Naive thymus-derived CD4-positive, alpha-beta T cell (primary cell): ENCODE measurements around the gene CES1. TPM values are rescaled to one million over a fixed set of nuclear protein-coding genes. Genes with fewer than 3 reads are reported as not detected.
A peak's percentile ranks its signal among the peaks of the same experiment; 100 is the strongest.

Source experiments
- ATAC-seq: fragments of 150-1000 bp; cut with Tn5 transposase; 2 replicates; pipeline ENCODE4 v1.10.0; 2021; ENCODE audit warnings: mild to moderate bottlenecking, moderate library complexity
- CTCF ChIA-PET: fragments of 350-600 bp; sonication (Branson Sonifier 250); formaldehyde crosslinking; loops from one replicate; lab custom pipeline; 2021; ENCODE audit warnings: antibody characterized with exemption; lab: Charles Lee
- POLR2A ChIA-PET: fragments of 350-600 bp; sonication (Branson Sonifier 250); formaldehyde crosslinking; loops from one replicate; lab custom pipeline; 2021; ENCODE audit warnings: antibody characterized with exemption, inconsistent platforms; lab: Charles Lee
- DNase-seq, 9 donors: peaks; one replicate each; pipeline versions ENCODE4 v3.0.0 to v3.0.0-alpha.2; 2020 to 2022; ENCODE audit warnings: mixed read lengths in 1 of 9
- H3K27ac ChIP-seq: one replicate; pipeline ENCODE4 v1.7.0; 2013; ENCODE audit warnings: mild to moderate bottlenecking, low read depth, low read length, moderate library complexity
- H3K27me3 ChIP-seq, 2 donors: one replicate each; pipeline ENCODE4 v1.7.0; 2013; ENCODE audit warnings: low read length in 2 of 2, mild to moderate bottlenecking in 2 of 2, moderate library complexity in 2 of 2; ENCODE audit not compliant: control insufficient read depth in 2 of 2, insufficient read depth in 2 of 2
- H3K36me3 ChIP-seq, 3 experiments: 1 replicate in 2 of 3; 2 replicates in 1 of 3; pipeline ENCODE4 v1.7.0; 2013; ENCODE audit warnings: low read length in 3 of 3, mild to moderate bottlenecking in 3 of 3, moderate library complexity in 1 of 3; ENCODE audit not compliant: insufficient read depth in 3 of 3, control insufficient read depth in 2 of 3
- H3K4me1 ChIP-seq, 2 donors: one replicate each; pipeline ENCODE4 v1.7.0; 2013; ENCODE audit warnings: low read length in 2 of 2, mild to moderate bottlenecking in 2 of 2, moderate library complexity in 1 of 2; ENCODE audit not compliant: control insufficient read depth in 2 of 2, insufficient read depth in 2 of 2
- H3K4me3 ChIP-seq: 2 replicates; pipeline ENCODE4 v1.7.0; 2013; ENCODE audit warnings: mild to moderate bottlenecking, low read length
- H3K9me3 ChIP-seq, 3 experiments: 1 replicate in 2 of 3; 2 replicates in 1 of 3; pipeline ENCODE4 v1.7.0; 2013; ENCODE audit warnings: low read length in 3 of 3; ENCODE audit not compliant: control insufficient read depth in 2 of 3
- H3K27ac Mint-ChIP-seq, 9 donors: one replicate each; pipeline ENCODE4 v1.8.0; 2020 to 2022; ENCODE audit warnings: mixed read lengths in 9 of 9, mild to moderate bottlenecking in 8 of 9, moderate library complexity in 5 of 9, inconsistent platforms in 2 of 9
- H3K27me3 Mint-ChIP-seq, 5 donors: one replicate each; pipeline ENCODE4 v1.8.0; 2021 to 2022; ENCODE audit warnings: mixed read lengths in 5 of 5, mild to moderate bottlenecking in 1 of 5
- H3K36me3 Mint-ChIP-seq, 5 donors: one replicate each; pipeline ENCODE4 v1.8.0; 2020 to 2022; ENCODE audit warnings: mixed read lengths in 5 of 5, mild to moderate bottlenecking in 3 of 5, inconsistent platforms in 1 of 5
- H3K4me1 Mint-ChIP-seq, 7 donors: one replicate each; pipeline ENCODE4 v1.8.0; 2020 to 2022; ENCODE audit warnings: mixed read lengths in 7 of 7, mild to moderate bottlenecking in 3 of 7, inconsistent platforms in 1 of 7
- H3K4me3 Mint-ChIP-seq, 10 donors: one replicate each; pipeline ENCODE4 v1.8.0; 2020 to 2022; ENCODE audit warnings: mild to moderate bottlenecking in 10 of 10, mixed read lengths in 10 of 10, moderate library complexity in 6 of 10, inconsistent platforms in 2 of 10
- H3K9me3 Mint-ChIP-seq, 11 donors: one replicate each; pipeline ENCODE4 v1.8.0; 2020 to 2022; ENCODE audit warnings: mixed read lengths in 11 of 11, mild to moderate bottlenecking in 4 of 11, inconsistent platforms in 1 of 11, moderate library complexity in 1 of 11
- intact Hi-C, 2 donors: fragments of 100-400 bp; cut with micrococcal nuclease; formaldehyde crosslinking; loops; one replicate each; pipeline ENCODE4 v1.15.1; 2023
- polyA plus RNA-seq, 2 donors: library from polyadenylated mRNA; unstranded; fragments of 300-500 nt; fragmentation: Illumina TruSeq; gene quantifications; one replicate each; pipeline ENCODE4 v1.2.3, GENCODE V29; 2021
- total RNA-seq, 6 experiments: library from RNA in 5 of 6; stranded (reverse) in 5 of 6; gene quantifications; 1 replicate in 5 of 6; 2 replicates in 1 of 6; pipeline ENCODE4 v1.2.3 and lab custom pipeline; 2021 to 2026

The CES1 gene
- total and polyA plus RNA-seq, 7 experiments from 2014 or later, result 0.32 to 11.6 (median 1.1) TPM; not detected in 3

- H3K27me3 Mint-ChIP-seq, result peaks cover 18 to 49% (median 38%) of the 10 kb centered on the region in 5 donors
- Histone ChIP-seq H3K27ac (no peak overlapping the region), H3K27me3 (no peaks in the 10 kb centered on the region), H3K4me1 (no peaks in the 10 kb centered on the region), H3K36me3 (no peaks in the 10 kb centered on the region), H3K4me3 (no peak overlapping the region), H3K9me3 (no peaks in the 10 kb centered on the region)
- no peak overlapping the region for H3K4me3 Mint-ChIP-seq
- H3K36me3 Mint-ChIP-seq, result no peaks in the 10 kb centered on the region
- ATAC-seq (no peak), DNase-seq (no peak)
- H3K9me3 Mint-ChIP-seq, result peaks cover 0 to 1% (median 0%) of the 10 kb centered on the region in 11 donors
- H3K27ac Mint-ChIP-seq, result no peak overlapping the region
- intact Hi-C loops, result no loop called here
- ChIA-PET POLR2A (no interaction called here), CTCF (no interaction called here)
- H3K4me1 Mint-ChIP-seq, result no peaks in the 10 kb centered on the region
Observed at GRCh38 chr16:55846598-55847346, 13.9 kb upstream of the CES1 start.

GRCh38 chr16:55843105-55843395 is 10.2 kb upstream of the CES1 start:
- POLR2A ChIA-PET, result no interaction called here
- Mint-ChIP-seq H3K4me1 (peaks cover 0 to 1% (median 0%) of the 10 kb centered on the region in 7 donors), H3K36me3 (no peaks in the 10 kb centered on the region), H3K9me3 (peaks cover 0 to 1% (median 0%) of the 10 kb centered on the region in 11 donors), H3K27ac (no peak overlapping the region), H3K4me3 (no peak overlapping the region), H3K27me3 (peaks cover 11 to 46% (median 25%) of the 10 kb centered on the region in 5 donors)
- ATAC-seq, result no peak
- Histone ChIP-seq H3K27me3 (no peaks in the 10 kb centered on the region), H3K27ac (no peak overlapping the region), H3K4me1 (no peaks in the 10 kb centered on the region), H3K9me3 (no peaks in the 10 kb centered on the region), H3K4me3 (no peak overlapping the region), H3K36me3 (no peaks in the 10 kb centered on the region)
- intact Hi-C loops, result loop anchor here in 1 of 2 donors (1.0 to 5.0 kb wide), 3 partner anchors 131 to 1951 kb away; no protein-coding TSS in a partner anchor
- CTCF ChIA-PET, result no interaction called here
- DNase-seq, result no peak

DNA sequence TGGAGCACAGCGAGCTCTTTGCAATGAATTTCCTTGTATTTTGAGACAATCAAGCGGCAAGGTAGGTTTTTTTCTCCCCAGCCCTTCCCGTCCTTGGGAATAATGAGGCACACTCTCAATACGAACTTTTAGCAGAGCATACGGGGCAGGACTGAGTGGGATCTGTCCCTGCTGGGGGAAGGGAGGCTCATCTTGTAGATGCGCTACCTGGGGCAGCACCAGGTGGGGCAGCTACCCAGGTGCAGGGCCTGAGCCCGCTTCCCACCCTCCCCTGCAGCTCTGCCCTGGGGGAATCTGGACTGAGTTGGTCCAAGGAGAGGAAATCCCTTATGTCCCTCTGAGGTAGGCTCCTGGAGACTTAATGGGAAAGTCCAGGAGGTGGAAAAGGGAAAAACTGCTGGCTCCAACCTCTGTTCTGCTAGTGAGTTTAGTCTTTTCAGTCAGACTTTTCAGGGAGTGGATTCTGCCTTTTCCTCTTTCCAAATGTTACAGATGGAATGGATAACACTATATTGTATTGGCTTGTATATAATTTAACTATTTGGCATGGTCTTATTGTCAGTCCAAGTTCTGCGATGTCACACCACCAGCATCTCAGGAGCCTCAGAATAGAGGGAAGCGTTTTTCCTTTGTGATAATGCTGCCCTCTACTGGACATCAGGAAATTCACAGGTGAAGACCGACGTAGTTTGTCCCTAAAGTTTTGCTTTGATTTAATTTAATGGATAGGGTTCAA is 9.6 kb upstream of the CES1 start:
- ChIA-PET POLR2A (no interaction called here), CTCF (interaction anchor here (0.6 kb wide), 1 partner anchor 860 kb away, joined by 3 read pairs; no protein-coding TSS in a partner anchor)
- Histone ChIP-seq H3K36me3 (no peaks in the 10 kb centered on the region), H3K9me3 (no peaks in the 10 kb centered on the region), H3K4me3 (no peak overlapping the region), H3K27ac (no peak overlapping the region), H3K27me3 (no peaks in the 10 kb centered on the region), H3K4me1 (no peaks in the 10 kb centered on the region)
- peaks cover 0 to 1% (median 0%) of the 10 kb centered on the region in 11 donors for H3K9me3 Mint-ChIP-seq
- no peak overlapping the region for H3K4me3 Mint-ChIP-seq
- H3K27me3 Mint-ChIP-seq, result peaks cover 11 to 46% (median 25%) of the 10 kb centered on the region in 5 donors
- H3K27ac Mint-ChIP-seq, result no peak overlapping the region
- H3K4me1 Mint-ChIP-seq, result peaks cover 0 to 1% (median 0%) of the 10 kb centered on the region in 7 donors
- ATAC-seq, result peak; percentile 62
- intact Hi-C loops, result loop anchor here (1.0 to 5.0 kb wide), 4 partner anchors 130 to 1950 kb away; no protein-coding TSS in a partner anchor
- DNase-seq, result peak in 5 of 9 donors; percentile 3 to 17 (median 9)
- no peaks in the 10 kb centered on the region for H3K36me3 Mint-ChIP-seq

GRCh38 chr16:55839115-55839514 is 6.2 kb upstream of the CES1 start:
- Histone ChIP-seq H3K4me1 (no peaks in the 10 kb centered on the region), H3K27me3 (no peaks in the 10 kb centered on the region), H3K9me3 (no peaks in the 10 kb centered on the region), H3K36me3 (no peaks in the 10 kb centered on the region), H3K4me3 (no peak overlapping the region), H3K27ac (no peak overlapping the region)
- H3K9me3 Mint-ChIP-seq, result no peaks in the 10 kb centered on the region
- CTCF ChIA-PET, result no interaction called here
- no peak overlapping the region for H3K27ac Mint-ChIP-seq
- peak; percentile 74 for ATAC-seq
- POLR2A ChIA-PET, result no interaction called here
- H3K4me3 Mint-ChIP-seq, result no peak overlapping the region
- H3K27me3 Mint-ChIP-seq, result peaks cover 8 to 25% (median 11%) of the 10 kb centered on the region in 5 donors
- no peak for DNase-seq
- peaks cover 0 to 3% (median 0%) of the 10 kb centered on the region in 7 donors for H3K4me1 Mint-ChIP-seq
- H3K36me3 Mint-ChIP-seq, result no peaks in the 10 kb centered on the region
- intact Hi-C loops, result no loop called here

DNA sequence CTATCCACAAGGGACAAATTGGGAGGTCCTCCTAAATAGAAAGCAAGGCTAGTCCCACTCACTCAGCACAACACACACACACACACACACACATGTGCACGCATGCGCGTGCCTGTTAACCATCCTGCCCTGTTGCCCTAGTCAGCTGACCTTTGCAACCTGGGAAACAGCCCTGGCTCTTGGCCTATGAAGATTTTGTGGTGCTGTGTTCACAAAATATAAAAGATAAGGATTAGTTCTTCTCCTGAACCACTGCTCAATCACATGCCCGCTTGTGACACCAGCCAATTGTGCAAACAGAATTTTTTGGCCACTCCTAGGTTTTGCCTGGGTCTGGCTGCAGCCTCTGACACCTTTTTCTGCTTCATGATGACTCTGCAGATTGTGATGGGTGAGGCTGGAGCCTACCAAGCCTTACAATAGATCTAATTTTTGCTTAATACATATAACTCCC is 3.3 kb upstream of the CES1 start:
- Histone ChIP-seq H3K36me3 (no peaks in the 10 kb centered on the region), H3K9me3 (no peaks in the 10 kb centered on the region), H3K27me3 (no peaks in the 10 kb centered on the region), H3K4me1 (no peaks in the 10 kb centered on the region), H3K4me3 (no peak overlapping the region), H3K27ac (no peak overlapping the region)
- CTCF ChIA-PET, result no interaction called here
- intact Hi-C loops, result no loop called here
- Mint-ChIP-seq H3K4me3 (no peak overlapping the region), H3K27ac (no peak overlapping the region), H3K9me3 (peaks cover 0 to 1% (median 0%) of the 10 kb centered on the region in 11 donors), H3K36me3 (no peaks in the 10 kb centered on the region), H3K4me1 (peaks cover 0 to 4% (median 0%) of the 10 kb centered on the region in 7 donors), H3K27me3 (peaks cover 4 to 26% (median 6%) of the 10 kb centered on the region in 5 donors)
- ATAC-seq (no peak), DNase-seq (no peak)
- POLR2A ChIA-PET, result no interaction called here

GRCh38 chr16:55835581-55835980 is 2.7 kb upstream of the CES1 start:
- H3K4me3 ChIP-seq, result no peak overlapping the region
- no peak overlapping the region for H3K4me3 Mint-ChIP-seq
- no peak overlapping the region for H3K27ac Mint-ChIP-seq

More at GRCh38 chr16:55835581-55835980, 2.7 kb upstream of the CES1 start:
- Mint-ChIP-seq H3K9me3 (peaks cover 0 to 1% (median 0%) of the 10 kb centered on the region in 11 donors), H3K4me1 (peaks cover 0 to 7% (median 0%) of the 10 kb centered on the region in 7 donors), H3K36me3 (no peaks in the 10 kb centered on the region), H3K27me3 (peaks cover 4 to 23% (median 8%) of the 10 kb centered on the region in 5 donors)
- Histone ChIP-seq H3K27ac (no peak overlapping the region), H3K27me3 (no peaks in the 10 kb centered on the region), H3K36me3 (no peaks in the 10 kb centered on the region), H3K9me3 (no peaks in the 10 kb centered on the region), H3K4me1 (no peaks in the 10 kb centered on the region)
- ChIA-PET CTCF (no interaction called here), POLR2A (no interaction called here)
- ATAC-seq (no peak), DNase-seq (no peak)
- intact Hi-C loops, result no loop called here
